Activated effector memory CD4-positive, alpha-beta T cell treated with Interleukin-2 at 50 U/mL for 16 hours (primary cell): ENCODE results near the gene CNTNAP5.

ENCODE experiments used
- DNase-seq: peaks from one replicate; pipeline ENCODE4 v3.0.0-alpha.2; 2020

The CNTNAP5 gene

GRCh38 chr2:124570872-124571271 is 545.8 kb downstream of the CNTNAP5 start:
- DNase-seq, result no peak

GRCh38 chr2:124571836-124572235 is 546.7 kb downstream of the CNTNAP5 start:
- DNase-seq, result no peak

DNA sequence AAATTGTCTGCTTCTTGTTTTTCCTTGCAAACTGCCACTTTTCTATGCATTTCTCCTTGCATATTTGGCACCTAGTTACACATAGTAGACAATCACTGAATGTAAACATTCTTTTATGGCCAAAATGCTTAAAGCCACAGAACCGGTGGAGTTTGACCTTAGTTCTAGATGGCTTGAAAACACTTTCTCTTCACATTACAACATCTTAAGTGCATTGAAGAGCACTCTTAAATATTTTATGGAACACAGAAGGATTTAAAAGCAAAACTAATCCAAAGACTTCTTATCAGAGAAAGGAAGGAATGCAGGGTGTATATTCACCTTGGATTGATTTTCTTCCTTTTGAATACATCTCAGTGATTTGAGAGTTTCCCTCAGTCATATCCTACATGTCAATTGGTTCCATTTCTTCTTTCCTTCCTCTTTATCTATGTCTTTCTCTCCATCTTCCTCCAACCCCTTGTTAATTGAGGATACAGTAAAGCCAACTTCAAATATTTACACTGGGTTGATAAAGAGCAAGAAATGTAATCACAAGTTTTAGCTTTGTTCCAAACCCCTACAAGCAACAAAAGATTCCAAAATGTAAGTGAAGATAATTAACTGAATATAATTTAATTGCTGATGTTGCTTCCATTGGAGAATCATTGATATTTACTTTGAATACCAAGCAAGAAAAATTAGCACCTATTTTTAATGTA is 548.0 kb downstream of the CNTNAP5 start:
- no peak for DNase-seq

DNA sequence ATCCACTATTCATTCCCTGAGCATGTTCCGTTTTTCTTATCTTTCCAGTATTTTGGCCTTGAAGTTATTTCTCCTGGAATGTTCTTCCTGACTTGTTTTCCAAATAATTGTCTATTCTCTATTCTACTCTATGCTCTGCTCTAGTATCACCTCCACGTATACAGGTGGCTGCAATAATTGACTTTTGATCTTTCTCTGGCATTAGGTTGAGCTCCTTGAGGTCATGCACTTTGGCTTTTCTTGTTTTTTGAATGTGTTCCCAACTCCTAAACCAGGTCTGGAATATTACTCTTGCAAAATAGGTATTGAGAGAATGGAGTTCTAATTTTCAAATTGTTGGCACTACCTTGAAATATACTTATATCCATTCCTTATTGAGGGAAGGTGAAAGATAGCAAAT is 550.4 kb downstream of the CNTNAP5 start:
- DNase-seq, result no peak

DNA sequence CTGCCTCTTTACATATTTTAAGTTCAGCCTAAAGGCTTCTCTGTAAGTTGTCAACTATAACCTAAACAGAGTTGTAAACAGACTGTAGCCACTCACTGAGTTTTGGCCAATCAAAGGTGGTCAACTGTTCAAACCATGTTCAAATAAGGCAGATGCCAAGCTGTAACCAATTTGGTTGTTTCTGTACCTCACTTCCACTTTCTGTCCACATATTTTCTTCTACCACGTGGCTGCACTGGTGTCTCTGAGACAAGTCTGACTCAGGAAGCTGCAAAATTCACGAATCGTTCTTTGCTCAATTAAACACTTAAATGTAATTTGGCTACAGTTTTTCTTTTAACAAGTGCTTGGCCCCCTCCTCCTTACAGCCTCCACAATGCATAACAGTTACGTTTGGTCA is 555.2 kb downstream of the CNTNAP5 start:
- no peak for DNase-seq

- no peak for DNase-seq
Measured at GRCh38 chr2:124582387-124582786, 557.3 kb downstream of the CNTNAP5 start.

DNA sequence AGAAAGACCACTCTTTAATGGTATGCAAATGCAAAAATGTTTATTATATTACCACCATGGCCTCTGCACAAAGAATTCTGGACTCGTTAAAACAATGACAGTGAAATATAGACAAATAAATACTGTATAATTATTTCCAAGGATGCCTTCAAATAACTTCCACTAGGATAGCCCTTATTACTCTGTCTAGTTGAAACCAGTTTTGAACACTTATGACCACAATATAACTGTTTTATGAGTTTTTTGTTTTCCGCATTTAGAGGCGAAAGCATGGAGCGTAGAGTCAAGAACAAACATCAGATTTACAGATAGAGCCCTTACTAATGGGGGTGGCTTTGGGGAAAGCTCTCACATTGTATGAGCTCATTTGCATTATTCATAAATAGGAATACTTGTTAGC is 559.5 kb downstream of the CNTNAP5 start:
- no peak for DNase-seq

GRCh38 chr2:124585277-124585676 is 560.2 kb downstream of the CNTNAP5 start:
- DNase-seq, result no peak

GRCh38 chr2:124586210-124586609 is 561.1 kb downstream of the CNTNAP5 start:
- no peak for DNase-seq

- no peak for DNase-seq
Measured at GRCh38 chr2:124586835-124587234, 561.7 kb downstream of the CNTNAP5 start.

GRCh38 chr2:124589971-124590370 is 564.9 kb downstream of the CNTNAP5 start:
- no peak for DNase-seq

- DNase-seq, result no peak
Measured at GRCh38 chr2:124602759-124603158, 577.7 kb downstream of the CNTNAP5 start.

DNA sequence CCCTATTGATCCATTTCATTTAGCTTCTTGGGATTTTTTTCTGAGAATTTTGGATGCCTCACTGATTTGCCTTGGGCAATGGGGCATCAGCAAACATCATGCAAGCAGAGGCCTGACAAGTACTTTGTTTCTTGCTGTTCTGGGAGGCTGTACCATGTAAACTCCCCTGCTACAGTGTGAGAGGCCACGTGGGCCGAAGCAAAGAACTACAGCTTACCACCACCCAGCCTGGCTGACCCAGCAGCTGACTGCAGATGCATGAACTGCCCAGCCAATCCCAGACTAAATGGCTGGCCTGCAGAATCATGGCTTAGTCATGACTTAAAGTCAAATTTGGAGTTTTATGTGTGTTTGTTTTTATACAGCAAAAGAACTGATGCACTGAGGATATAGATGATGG is 579.9 kb downstream of the CNTNAP5 start:
- DNase-seq, result no peak

DNA sequence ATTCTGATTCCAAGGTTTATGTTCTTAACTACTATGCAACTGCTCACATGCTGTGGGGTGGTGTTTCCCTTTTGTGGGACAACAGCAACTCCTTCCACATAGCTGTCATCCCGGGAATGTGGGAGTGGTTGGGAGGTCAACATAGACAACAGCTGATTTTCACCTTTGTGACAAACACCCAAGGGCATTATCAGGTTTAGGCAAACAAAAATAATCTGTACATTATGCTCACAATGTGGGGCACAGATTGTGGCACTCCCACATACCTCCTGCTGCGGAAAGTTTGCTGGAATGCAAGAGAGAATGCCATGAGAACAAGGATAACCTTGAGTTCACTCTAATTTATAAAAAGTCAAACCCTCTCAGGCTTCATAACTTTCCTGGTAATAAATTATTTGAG is 582.6 kb downstream of the CNTNAP5 start:
- no peak for DNase-seq

DNA sequence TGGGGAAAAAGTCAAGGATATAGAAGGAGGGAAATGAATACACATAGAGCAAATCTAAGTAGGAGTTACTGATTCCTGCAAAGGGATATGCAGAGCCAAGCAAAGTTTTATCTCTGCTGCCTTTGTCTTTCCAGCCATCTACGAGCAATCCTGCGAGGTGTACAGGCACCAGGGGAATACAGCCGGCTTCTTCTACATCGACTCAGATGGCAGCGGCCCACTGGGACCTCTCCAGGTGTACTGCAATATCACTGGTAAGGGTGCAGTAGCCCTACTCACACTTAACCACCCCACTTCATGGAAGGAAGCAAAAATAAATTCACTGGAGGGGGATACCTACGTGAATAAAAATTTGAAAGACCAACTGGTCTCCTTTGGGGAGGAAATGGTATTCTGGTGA is 584.6 kb downstream of the CNTNAP5 start:
- DNase-seq, result no peak

- no peak for DNase-seq
Measured at GRCh38 chr2:124610141-124610540, 585.1 kb downstream of the CNTNAP5 start.

- no peak for DNase-seq
Measured at GRCh38 chr2:124610866-124611265, 585.8 kb downstream of the CNTNAP5 start.

DNA sequence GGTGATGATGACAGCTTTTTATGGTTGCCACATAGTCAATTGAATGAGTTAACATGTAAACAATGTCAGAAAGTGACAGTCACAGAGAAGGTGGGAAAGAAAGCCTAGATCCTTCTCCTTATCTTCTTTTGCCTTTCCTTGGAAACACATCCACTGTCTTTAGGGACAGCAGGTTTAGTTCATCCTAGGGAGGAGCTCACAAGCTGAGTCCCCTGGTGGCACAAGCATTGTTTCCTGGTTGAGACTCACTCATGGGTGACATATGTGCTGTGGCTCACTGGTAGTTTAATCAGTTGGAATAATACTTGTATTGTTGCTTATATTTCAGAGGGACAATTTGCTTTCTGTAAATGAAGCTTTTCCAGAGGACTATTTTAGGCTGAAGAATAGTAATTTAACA is 598.5 kb downstream of the CNTNAP5 start:
- no peak for DNase-seq

DNA sequence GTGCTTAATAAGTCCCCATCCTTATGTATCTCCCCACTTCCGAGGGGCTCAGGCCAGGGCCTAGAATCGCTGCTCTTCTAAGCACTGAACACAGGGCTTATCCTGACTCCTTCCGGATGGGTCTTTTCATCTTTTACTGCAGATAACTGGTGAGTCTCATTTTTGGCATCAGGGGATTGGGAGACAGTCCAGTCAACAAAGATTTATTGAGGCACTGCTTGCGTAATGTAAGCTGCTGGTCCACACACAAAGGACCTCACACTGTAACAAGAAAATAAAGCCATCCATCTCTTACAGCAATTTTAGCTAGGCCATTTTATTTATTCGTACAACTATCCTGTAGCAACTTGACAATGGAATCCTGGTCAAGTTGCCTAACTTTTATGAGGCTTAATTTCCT is 600.5 kb downstream of the CNTNAP5 start:
- DNase-seq, result no peak

DNA sequence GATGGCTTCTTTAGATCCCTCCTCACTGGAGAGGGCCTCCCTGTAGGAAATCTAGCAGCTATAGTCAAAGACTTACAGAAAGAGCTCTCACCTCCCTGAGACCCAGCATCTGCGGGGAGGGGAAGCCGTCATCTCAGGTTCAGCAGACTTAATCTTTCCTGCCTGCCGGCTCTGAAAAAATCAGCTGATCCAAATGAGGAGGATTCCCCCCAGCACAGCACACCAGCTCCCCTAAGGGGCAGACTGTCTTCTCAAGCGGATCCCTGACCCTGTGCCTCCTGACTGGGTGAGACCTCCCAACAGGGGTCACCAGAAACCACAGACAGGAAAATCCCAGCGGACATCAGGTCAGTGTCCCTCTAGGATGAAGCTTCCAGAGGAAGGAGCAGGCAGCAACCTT is 601.9 kb downstream of the CNTNAP5 start:
- DNase-seq, result no peak

DNA sequence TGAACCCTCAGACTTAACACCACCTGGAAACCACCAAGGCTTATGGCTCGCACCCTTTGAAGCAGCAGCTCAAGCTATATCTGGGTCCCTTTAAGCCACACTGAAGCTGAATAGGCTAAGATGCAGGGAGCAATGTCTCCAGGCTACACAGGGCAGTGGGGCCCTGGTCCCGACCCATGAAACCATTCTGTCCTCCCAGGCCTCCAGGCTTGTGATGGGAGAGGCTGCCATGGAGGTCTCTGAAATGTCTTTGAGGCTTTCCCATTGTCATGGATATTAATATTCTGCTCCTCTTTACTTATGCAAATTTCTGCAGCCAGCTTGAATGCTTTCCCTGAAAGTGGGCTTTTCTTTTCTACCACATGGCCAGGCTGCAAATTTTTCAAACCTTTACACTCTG is 608.7 kb downstream of the CNTNAP5 start:
- no peak for DNase-seq

GRCh38 chr2:124639524-124639923 is 614.4 kb downstream of the CNTNAP5 start:
- DNase-seq, result no peak

- no peak for DNase-seq
Measured at GRCh38 chr2:124640221-124640750, 615.2 kb downstream of the CNTNAP5 start.

DNA sequence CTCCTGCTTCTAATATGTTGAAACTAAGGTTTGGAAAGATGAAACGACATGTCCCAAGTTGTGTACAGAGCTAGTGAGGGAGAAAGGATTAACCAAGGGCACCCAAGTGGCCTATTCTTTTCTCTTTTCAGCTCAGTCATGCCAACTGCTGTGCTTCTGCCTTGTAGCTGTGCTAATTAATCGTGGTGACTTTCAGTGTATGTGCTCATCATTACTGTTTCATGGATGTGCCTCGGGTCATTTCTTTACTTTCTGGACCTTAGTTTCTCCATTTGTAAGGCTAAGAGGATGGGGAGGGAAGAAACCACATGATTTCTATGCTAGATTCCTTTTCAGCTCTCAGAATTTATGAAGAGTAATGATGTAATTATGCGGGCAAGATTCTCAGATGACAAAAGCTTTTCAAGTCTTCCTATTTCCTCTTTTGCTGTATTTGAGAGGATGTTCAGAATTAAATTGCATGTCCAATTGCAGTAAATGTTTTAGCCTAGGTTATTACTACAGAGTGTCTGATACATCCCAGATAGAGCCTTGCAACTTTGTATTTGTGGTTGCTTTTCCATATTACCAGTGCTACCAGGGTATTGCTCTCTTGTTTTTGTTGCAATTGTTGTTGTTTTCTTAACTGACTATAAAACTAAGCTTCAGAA is 621.2 kb downstream of the CNTNAP5 start:
- DNase-seq, result no peak

DNA sequence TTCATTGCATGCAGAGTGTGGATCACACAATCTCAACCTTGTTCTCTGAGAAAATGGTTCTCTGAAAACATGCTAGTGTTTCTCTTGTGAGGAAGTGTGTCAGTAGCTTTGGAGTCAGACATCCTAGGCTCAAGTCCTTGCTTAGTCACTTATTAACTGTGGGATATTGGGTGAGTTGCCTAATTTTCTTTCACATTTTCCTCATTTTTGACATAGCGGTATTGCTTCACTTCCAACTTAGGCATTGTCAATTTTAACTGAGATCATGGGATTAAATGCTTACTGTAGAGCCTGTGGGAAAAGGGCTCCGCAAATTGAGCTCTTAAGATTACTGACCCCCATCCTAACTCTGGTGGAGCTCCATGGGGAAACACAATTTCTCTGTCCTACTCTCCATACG is 622.2 kb downstream of the CNTNAP5 start:
- DNase-seq, result no peak
